Endothelial cell of umbilical vein (primary cell): ENCODE measurements around the gene RBBP4. TPM values are rescaled to one million over a fixed set of nuclear protein-coding genes. Genes with fewer than 3 reads are reported as not detected.

ENCODE experiments used
- BruUV-seq: library from RNA; stranded (reverse); fragments of 400-500 nt; replicated peaks from 2 replicates; lab custom pipeline; 2021; lab: Mats Ljungman, UMichigan
- CTCF ChIA-PET: fragments of 300-600, 350-600 bp; sonication (Branson Sonifier 250); formaldehyde crosslinking; loops from one replicate; lab custom pipeline; 2021; ENCODE audit warnings: antibody characterized with exemption, inconsistent platforms; lab: Charles Lee
- POLR2A ChIA-PET: fragments of 300-600, 350-600 bp; sonication (Branson Sonifier 250); formaldehyde crosslinking; loops from one replicate; lab custom pipeline; 2021; ENCODE audit warnings: antibody characterized with exemption, inconsistent platforms; lab: Charles Lee
- DNase-seq: peaks from one replicate; pipeline ENCODE4 v3.0.0-alpha.2; 2011; ENCODE audit warnings: low read depth, low spot score
- FAIRE-seq: peaks from 2 replicates; lab custom pipeline; 2011; peaks lifted over from hg19 to GRCh38; lab: Jason Lieb, UNC
- H2AFZ ChIP-seq: 2 replicates; pipeline ENCODE4 v1.6.0; 2012; ENCODE audit warnings: low read depth, low read length, control low read depth, inconsistent platforms
- H3K27ac ChIP-seq: 2 replicates; pipeline ENCODE4 v1.5.1; 2011; ENCODE audit warnings: low read depth, mild to moderate bottlenecking, control low read depth, low read length, moderate library complexity; ENCODE audit not compliant: insufficient read depth
- H3K27me3 ChIP-seq, 2 experiments: 2 replicates each; pipeline versions ENCODE4 v1.6.0 to v1.6.1; 2011; ENCODE audit warnings: low read length in 2 of 2, mixed read lengths in 1 of 2; ENCODE audit not compliant: control insufficient read depth in 2 of 2, insufficient read depth in 2 of 2
- H3K36me3 ChIP-seq, 2 experiments: 2 replicates in 1 of 2; 3 replicates in 1 of 2; pipeline ENCODE4 v1.5.1; 2011; ENCODE audit warnings: low read length in 2 of 2, mild to moderate bottlenecking in 1 of 2, moderate library complexity in 1 of 2; ENCODE audit not compliant: control insufficient read depth in 2 of 2, insufficient read depth in 2 of 2; ENCODE audit errors: extremely low read depth in 1 of 2
- H3K4me1 ChIP-seq: 3 replicates; pipeline ENCODE4 v1.5.1; 2011; ENCODE audit warnings: mild to moderate bottlenecking, low read length; ENCODE audit not compliant: control insufficient read depth, insufficient read depth; ENCODE audit errors: extremely low read depth
- H3K4me2 ChIP-seq: 2 replicates; pipeline ENCODE4 v1.6.1; 2011; ENCODE audit warnings: low read length, control low read depth, mixed read lengths; ENCODE audit not compliant: insufficient read depth
- H3K4me3 ChIP-seq, 3 experiments: fragments of 200-600 bp in 1 of 3; sonication (generic), shearing (Covaris generic) in 1 of 3; replicated peaks in 1 of 3; 2 replicates each; pipeline ENCODE4 v1.5.1; 2011 to 2016; ENCODE audit warnings: control low read depth in 3 of 3, low read length in 3 of 3, mild to moderate bottlenecking in 2 of 3, inconsistent platforms in 1 of 3, low read depth in 1 of 3, moderate library complexity in 1 of 3; ENCODE audit not compliant: insufficient read depth in 1 of 3
- H3K79me2 ChIP-seq: 2 replicates; pipeline ENCODE4 v1.6.0; 2012; ENCODE audit warnings: low read length, inconsistent platforms; ENCODE audit not compliant: control insufficient read depth, insufficient read depth
- H3K9ac ChIP-seq: replicated peaks from 2 replicates; pipeline ENCODE3; 2011; ENCODE audit warnings: low read length, control low read depth; ENCODE audit not compliant: insufficient read depth; ENCODE audit errors: extremely low read depth
- H3K9me1 ChIP-seq: replicated peaks from 3 replicates; pipeline ENCODE4 v1.6.0; 2011; ENCODE audit warnings: mild to moderate bottlenecking, low read length; ENCODE audit not compliant: control insufficient read depth, insufficient read depth; ENCODE audit errors: extremely low read depth
- H3K9me3 ChIP-seq: replicated peaks from 2 replicates; pipeline ENCODE4 v1.5.1; 2012; ENCODE audit warnings: low read length, inconsistent platforms; ENCODE audit not compliant: control insufficient read depth, insufficient read depth
- H4K20me1 ChIP-seq: replicated peaks from 2 replicates; pipeline ENCODE3; 2011; ENCODE audit warnings: mild to moderate bottlenecking, low read length; ENCODE audit not compliant: control insufficient read depth, insufficient read depth; ENCODE audit errors: extremely low read depth
- FOS ChIP-seq: IDR thresholded peaks from 2 replicates; pipeline ENCODE4 v1.6.1; 2011; ENCODE audit warnings: mild to moderate bottlenecking, low read length, moderate library complexity, borderline replicate concordance; ENCODE audit not compliant: insufficient read depth
- GATA2 ChIP-seq: IDR thresholded peaks from 2 replicates; pipeline ENCODE4 v1.7.0; 2011; ENCODE audit warnings: low read depth, mild to moderate bottlenecking, moderate library complexity, mixed read lengths, low read length; ENCODE audit not compliant: insufficient read length, insufficient read depth
- JUN ChIP-seq: IDR thresholded peaks from 2 replicates; pipeline ENCODE4 v1.6.1; 2011; ENCODE audit warnings: borderline replicate concordance, low read depth; ENCODE audit not compliant: insufficient read length, insufficient read depth
- MYC ChIP-seq: IDR thresholded peaks from one replicate; pipeline ENCODE4 v1.6.1; 2011; ENCODE audit warnings: mild to moderate bottlenecking, low read depth, low read length
- POLR2A ChIP-seq: IDR thresholded peaks from 2 replicates; pipeline ENCODE4 v1.6.1; 2012; ENCODE audit warnings: low read depth, mild to moderate bottlenecking, control low read depth, low read length
- POLR2AphosphoS5 ChIP-seq: IDR thresholded peaks from 2 replicates; pipeline ENCODE4 v1.6.1; 2012; ENCODE audit warnings: low read depth, mild to moderate bottlenecking, control low read depth, low read length, moderate library complexity; ENCODE audit not compliant: insufficient read depth
- dilution Hi-C: fragments of 300-500 bp; cut with MboI; formaldehyde crosslinking; loops from one replicate; pipeline ENCODE4 v1.15.0; 2019; ENCODE audit warnings: low sequenced_read_pairs; ENCODE audit not compliant: extremely low pct_ligation_motif_present
- intact Hi-C: fragments of 100-400 bp; cut with micrococcal nuclease; formaldehyde crosslinking; loops from one replicate; pipeline ENCODE4 v1.10.0; 2022
- polyA plus RNA-seq, 4 experiments: library from polyadenylated mRNA; depleted of rRNA in 3 of 4; stranded (reverse) in 3 of 4; unstranded in 1 of 4; fragments of >200 nt; gene quantifications; 2 replicates each; pipeline versions ENCODE4 v1.2.1 to v1.2.3, GENCODE V29; 2011 to 2012; ENCODE audit warnings: missing spikeins in 1 of 4
- total RNA-seq: library from RNA; stranded (reverse); gene quantifications from 2 replicates; pipeline ENCODE4 v1.2.3, GENCODE V29; 2021
- TF ChIP-seq, protein P1 (sequence below): IDR thresholded peaks from 2 replicates; pipeline ENCODE4 v1.6.1; 2011; ENCODE audit not compliant: insufficient read depth, insufficient read length
- TF ChIP-seq, protein P2 (sequence below), 2 donors: IDR thresholded peaks; 1 replicate in 1 of 2; 2 replicates in 1 of 2; pipeline ENCODE4 v1.5.1; 2011; ENCODE audit warnings: low read length in 2 of 2, mild to moderate bottlenecking in 2 of 2, moderate library complexity in 2 of 2, control low read depth in 1 of 2, inconsistent platforms in 1 of 2, low read depth in 1 of 2; ENCODE audit not compliant: insufficient read depth in 1 of 2; ENCODE audit errors: extremely low read depth in 1 of 2

The RBBP4 gene
- total and polyA plus RNA-seq, 2 donors (not counting 3 experiments of a cell fraction or from before 2014, with no cell fraction given), result 84.9 to 241 TPM

DNA sequence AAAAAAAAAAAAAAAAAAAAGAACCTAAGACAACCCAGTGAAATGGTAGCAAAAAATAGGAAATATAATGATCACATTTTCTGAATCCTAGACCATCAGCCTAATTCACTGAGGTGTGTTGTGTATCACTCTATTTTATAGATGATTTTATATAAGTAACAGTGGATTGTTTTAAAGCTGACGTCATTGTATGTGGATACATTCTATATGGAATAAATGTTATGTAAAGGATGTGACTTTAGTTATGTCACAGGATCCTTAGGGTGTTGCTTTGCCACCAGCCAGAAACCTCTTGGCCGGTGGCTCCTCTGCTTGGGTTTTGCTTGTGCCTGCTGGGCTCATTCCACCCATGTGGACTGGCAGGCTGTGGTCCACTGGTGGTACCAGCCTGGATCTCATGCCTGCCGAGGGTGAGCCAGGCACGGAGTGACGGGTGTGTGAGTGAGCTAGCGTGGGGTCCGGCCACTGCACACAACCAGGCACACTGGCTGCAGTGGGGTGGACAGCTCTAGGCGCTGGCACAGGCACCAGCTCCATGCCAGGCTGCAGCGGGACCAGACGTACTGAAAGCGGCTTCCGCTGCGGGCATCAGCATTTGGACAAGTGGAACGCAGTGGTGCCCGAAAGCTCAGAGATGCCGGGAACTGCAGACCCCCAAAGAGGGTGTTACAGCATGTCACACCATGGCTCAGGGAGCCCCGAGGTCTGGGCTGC is 45.1 kb upstream of the RBBP4 start:
- no TSS peak for BruUV-seq
- TF ChIP-seq MYC, result no peak
- H4K20me1 ChIP-seq, result no peaks in the 10 kb centered on the region
- intact Hi-C loops (no loop called here), dilution Hi-C loops (no loop called here)
- H3K4me3 ChIP-seq, result no peak overlapping the region
- H3K27me3 ChIP-seq, result no peaks in the 10 kb centered on the region
- H3K79me2 ChIP-seq, result no peaks in the 10 kb centered on the region
- FAIRE-seq (no peak), DNase-seq (no peak)
- no peaks in the 10 kb centered on the region for H3K9me1 ChIP-seq
- ChIA-PET CTCF (interaction anchor here (0.7 to 1.8 kb wide), 5 partner anchors 8 to 164 kb away, joined by 3 to 4 read pairs (median 3); no protein-coding TSS in a partner anchor), POLR2A (no interaction called here)
- H3K9me3 ChIP-seq, result no peaks in the 10 kb centered on the region
- H3K27ac ChIP-seq, result no peak overlapping the region
- peaks cover 0 to 2% of the 10 kb centered on the region in 2 experiments for H3K36me3 ChIP-seq
- H2AFZ ChIP-seq, result no peak overlapping the region
- H3K4me2 ChIP-seq, result no peak overlapping the region
- H3K4me1 ChIP-seq, result no peaks in the 10 kb centered on the region
- no peak overlapping the region for H3K9ac ChIP-seq

DNA sequence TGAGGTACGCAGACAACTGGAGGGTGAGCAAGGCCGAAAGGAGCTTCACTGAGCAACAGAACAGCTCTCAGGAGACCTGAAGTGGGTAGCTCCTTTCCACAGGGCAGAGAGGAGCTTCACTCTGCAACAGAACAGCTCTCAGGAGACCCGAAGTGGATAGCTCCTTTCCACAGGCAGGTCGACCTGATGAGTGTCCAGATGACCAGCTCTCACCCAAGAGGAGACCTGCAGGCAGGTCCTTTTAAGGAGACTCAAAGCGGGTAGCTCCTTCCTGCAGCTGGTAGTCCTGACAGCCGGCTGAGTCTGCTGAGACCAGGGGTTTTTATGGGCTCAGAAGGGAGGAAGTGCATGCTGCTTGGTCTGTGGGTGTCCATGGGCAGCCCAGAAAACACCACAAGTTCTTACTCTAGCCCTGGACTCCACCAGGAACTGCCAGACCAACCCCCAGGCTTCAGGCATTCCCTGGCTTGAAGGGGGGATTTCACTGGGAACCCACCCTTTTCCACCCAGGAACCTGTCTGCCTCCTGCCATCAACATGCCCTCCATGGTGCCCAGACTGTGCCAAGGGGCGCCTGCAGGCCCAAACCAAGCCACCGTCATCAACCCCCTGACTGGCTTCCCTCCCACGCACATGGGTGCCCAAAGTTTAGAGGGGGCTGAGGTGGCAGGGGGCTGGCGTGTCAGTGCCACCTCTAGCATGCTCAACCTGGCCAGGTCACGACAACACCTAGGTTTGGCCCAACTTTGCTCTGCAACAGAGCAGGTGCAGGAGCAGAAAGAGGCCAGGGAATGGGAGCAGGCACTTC is 44.2 kb upstream of the RBBP4 start:
- Histone ChIP-seq H3K27ac (no peak overlapping the region), H3K79me2 (no peaks in the 10 kb centered on the region), H4K20me1 (no peaks in the 10 kb centered on the region), H3K36me3 (peaks cover 0 to 2% of the 10 kb centered on the region in 2 experiments), H3K4me2 (no peak overlapping the region), H3K4me1 (no peaks in the 10 kb centered on the region), H3K9ac (no peak overlapping the region), H2AFZ (no peak overlapping the region), H3K9me1 (no peaks in the 10 kb centered on the region), H3K9me3 (no peaks in the 10 kb centered on the region), H3K4me3 (no peak overlapping the region), H3K27me3 (no peaks in the 10 kb centered on the region)
- intact Hi-C loops (no loop called here), dilution Hi-C loops (no loop called here)
- POLR2A ChIA-PET, result no interaction called here
- DNase-seq, result no peak
- BruUV-seq, result no TSS peak
- no peak for FAIRE-seq
- TF ChIP-seq POLR2AphosphoS5 (no peak), JUN (no peak), POLR2A (no peak), FOS (no peak), MYC (no peak), GATA2 (no peak)
- TF ChIP-seq, protein P1, sequence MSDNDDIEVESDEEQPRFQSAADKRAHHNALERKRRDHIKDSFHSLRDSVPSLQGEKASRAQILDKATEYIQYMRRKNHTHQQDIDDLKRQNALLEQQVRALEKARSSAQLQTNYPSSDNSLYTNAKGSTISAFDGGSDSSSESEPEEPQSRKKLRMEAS, result no peak
- TF ChIP-seq, protein P2, sequence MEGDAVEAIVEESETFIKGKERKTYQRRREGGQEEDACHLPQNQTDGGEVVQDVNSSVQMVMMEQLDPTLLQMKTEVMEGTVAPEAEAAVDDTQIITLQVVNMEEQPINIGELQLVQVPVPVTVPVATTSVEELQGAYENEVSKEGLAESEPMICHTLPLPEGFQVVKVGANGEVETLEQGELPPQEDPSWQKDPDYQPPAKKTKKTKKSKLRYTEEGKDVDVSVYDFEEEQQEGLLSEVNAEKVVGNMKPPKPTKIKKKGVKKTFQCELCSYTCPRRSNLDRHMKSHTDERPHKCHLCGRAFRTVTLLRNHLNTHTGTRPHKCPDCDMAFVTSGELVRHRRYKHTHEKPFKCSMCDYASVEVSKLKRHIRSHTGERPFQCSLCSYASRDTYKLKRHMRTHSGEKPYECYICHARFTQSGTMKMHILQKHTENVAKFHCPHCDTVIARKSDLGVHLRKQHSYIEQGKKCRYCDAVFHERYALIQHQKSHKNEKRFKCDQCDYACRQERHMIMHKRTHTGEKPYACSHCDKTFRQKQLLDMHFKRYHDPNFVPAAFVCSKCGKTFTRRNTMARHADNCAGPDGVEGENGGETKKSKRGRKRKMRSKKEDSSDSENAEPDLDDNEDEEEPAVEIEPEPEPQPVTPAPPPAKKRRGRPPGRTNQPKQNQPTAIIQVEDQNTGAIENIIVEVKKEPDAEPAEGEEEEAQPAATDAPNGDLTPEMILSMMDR (IDR thresholded peaks at IDR 0.05; ENCODE audit: extremely low read depth in 1 of 2, insufficient read depth in 1 of 2, low read depth in 1 of 2, low read length in 2 of 2), result no peak
- CTCF ChIA-PET, result interaction anchor here (0.8 to 1.8 kb wide), 4 partner anchors 9 to 20 kb away, joined by 3 to 4 read pairs (median 4); no protein-coding TSS in a partner anchor
